ENCODE data around the gene POLE. TPM values are rescaled to one million over a fixed set of nuclear protein-coding genes. Genes with fewer than 3 reads are reported as not detected.

The POLE gene
- total RNA-seq, 8 experiments from 2014 or later, result 4.6 to 80.2 (median 12.4) TPM

GRCh38 chr12:132653567-132654290, 33.4 kb downstream of the POLE start:
- H3K4me1 ChIP-seq (replicated peaks in 1 of 2), result no peaks in the 10 kb centered on the region
- 67 to 100% (median 93%) methylated on average over 1 to 7 of the region's 7 CpGs for WGBS, 10 experiments
- in situ Hi-C loops (cut with MboI; ENCODE audit: low pct_unique_long_range_greater_than_20kb in 2 of 9, low sequenced_read_pairs in 9 of 9, unreplicated experiment in 9 of 9), result no loop called here
- H3K4me3 ChIP-seq, result no peak overlapping the region
- no peak overlapping the region for H3K27ac ChIP-seq
- no peak for ATAC-seq (replicated peaks in 6 of 8)

GRCh38 chr12:132651444-132652100, 35.6 kb downstream of the POLE start:
- in situ Hi-C loops (cut with MboI; ENCODE audit: low pct_unique_long_range_greater_than_20kb in 2 of 9, low sequenced_read_pairs in 9 of 9, unreplicated experiment in 9 of 9), result no loop called here
- no peak for ATAC-seq (replicated peaks in 6 of 8)
- H3K4me1 ChIP-seq (replicated peaks in 1 of 2), result no peaks in the 10 kb centered on the region
- 53 to 100% (median 81%) methylated on average over 2 to 6 of the region's 9 CpGs; no CpG with 5 or more reads in 1 of the 10 experiments for WGBS, 10 experiments
- no peak overlapping the region for H3K4me3 ChIP-seq
- H3K27ac ChIP-seq, result no peak overlapping the region

DNA sequence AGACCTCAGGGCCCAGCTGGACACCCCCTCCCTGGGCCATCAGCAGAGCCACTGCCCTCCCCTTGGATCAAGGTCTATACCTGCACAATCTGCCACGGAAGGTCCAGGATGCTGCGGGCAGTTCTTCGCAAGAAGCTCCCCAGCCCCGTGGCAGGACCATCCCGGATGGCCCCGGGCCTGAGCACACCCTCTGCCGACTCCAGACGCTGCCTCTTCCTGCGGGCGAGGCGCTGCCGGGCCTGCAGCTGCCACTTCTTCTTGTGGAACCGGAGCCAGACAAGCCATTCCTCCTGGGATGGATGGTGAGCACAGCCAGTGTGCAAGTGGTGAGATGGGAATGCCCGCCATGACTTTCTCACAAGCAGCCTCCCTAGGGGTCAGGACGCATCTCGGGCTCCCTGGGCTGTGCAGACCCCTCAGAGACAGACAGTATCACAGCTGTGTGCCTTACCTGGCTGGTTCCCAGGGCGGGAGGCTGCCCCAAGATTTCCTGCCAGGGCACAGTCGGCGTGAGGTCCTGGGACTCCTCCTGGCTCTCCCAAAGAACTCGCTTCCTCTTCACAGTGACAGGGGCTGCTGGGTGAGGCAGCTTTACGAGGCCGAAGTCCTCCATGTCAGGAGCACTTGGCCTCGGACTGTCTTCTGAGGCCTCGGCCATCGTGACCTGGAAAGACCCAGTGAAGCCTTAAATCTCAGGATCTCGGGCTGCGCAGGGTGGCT, 37.8 kb downstream of the POLE start:
- ATAC-seq (replicated peaks in 6 of 8), result no peak
- in situ Hi-C loops (cut with MboI; ENCODE audit: low pct_unique_long_range_greater_than_20kb in 2 of 9, low sequenced_read_pairs in 9 of 9, unreplicated experiment in 9 of 9), result no loop called here
- WGBS, 10 experiments, result 80 to 100% (median 98%) methylated on average over 1 to 10 of the region's 27 CpGs; no CpG with 5 or more reads in 6 of the 10 experiments
- Histone ChIP-seq H3K4me3 (no peak overlapping the region), H3K4me1 (replicated peaks in 1 of 2) (no peaks in the 10 kb centered on the region), H3K27ac (no peak overlapping the region)

DNA sequence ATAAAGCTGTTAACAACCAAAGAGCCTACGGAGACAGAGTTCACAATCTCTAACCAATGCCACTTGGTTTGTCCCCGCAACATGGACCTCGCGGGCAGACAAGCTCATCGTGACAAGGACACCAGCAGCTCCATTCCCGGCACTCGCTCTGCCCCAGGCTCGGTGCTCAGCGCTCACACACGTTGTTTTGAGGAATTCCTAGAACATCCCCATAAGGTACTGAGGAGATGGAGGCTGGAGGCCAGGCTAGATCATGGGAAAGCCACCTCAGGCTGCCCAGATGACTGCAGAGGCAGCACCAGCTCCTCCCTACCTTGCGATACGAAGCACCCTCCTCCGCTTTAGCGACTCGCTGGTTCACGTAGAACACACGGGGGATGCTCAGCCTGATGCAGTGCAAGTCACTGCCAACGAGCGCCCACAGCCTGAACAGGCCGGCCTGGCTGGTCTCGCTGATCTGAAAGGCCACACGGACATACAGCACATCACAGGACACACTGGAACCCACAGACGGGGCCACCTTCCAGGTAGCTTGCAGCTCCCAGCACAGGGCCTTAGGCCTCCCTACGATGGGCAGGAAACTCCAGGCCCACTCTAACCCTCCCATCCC, 38.4 kb downstream of the POLE start:
- WGBS, 10 experiments, result 89 to 100% (median 100%) methylated on average over 1 to 6 of the region's 24 CpGs; no CpG with 5 or more reads in 5 of the 10 experiments
- Histone ChIP-seq H3K4me3 (no peak overlapping the region), H3K4me1 (replicated peaks in 1 of 2) (no peaks in the 10 kb centered on the region), H3K27ac (no peak overlapping the region)
- in situ Hi-C loops (cut with MboI; ENCODE audit: low pct_unique_long_range_greater_than_20kb in 2 of 9, low sequenced_read_pairs in 9 of 9, unreplicated experiment in 9 of 9), result no loop called here
- ATAC-seq (replicated peaks in 6 of 8), result no peak

DNA sequence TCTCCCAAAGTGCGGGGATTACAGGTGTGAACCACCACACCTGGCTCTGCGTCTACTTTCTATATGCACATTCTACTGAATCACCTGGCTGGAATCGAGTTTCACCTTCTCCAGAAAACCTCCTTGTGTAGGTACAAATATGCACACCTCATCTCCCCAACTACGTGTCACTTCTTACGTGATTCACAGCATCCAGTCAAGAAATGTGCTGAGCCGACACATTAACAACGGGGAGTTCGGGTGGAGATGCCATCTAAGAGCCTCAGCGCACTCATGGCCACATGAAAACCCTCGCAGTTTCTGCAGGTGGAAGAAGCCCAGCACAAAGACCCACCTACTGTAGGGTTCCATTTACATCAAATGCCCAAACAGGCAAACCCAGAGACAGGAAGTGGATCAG, 39.3 kb downstream of the POLE start:
- WGBS, 10 experiments, result 98 to 100% (median 100%) methylated on average over 2 to 8 of the region's 10 CpGs; no CpG with 5 or more reads in 7 of the 10 experiments
- in situ Hi-C loops (cut with MboI; ENCODE audit: low pct_unique_long_range_greater_than_20kb in 2 of 9, low sequenced_read_pairs in 9 of 9, unreplicated experiment in 9 of 9), result no loop called here
- no peak for ATAC-seq (replicated peaks in 6 of 8)

DNA sequence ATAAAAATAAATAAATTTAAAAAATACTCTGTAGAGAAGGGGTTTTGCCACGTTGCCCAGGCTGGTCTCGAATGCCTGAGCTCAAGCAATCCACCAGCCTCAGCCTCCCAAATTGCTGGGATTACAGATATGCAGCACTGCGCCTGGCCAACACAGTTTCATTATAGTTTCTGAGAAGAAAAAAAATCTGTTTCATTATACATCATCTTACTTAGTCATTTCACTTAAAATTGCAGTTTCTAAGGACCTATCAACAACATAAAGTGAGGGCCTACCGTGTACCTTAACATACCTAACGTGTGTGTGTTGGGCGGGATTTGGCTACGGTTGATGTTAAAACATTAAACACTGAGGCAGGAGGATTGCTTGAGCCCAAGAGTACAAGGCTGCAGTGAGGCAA, 40.3 kb downstream of the POLE start:
- in situ Hi-C loops (cut with MboI; ENCODE audit: low pct_unique_long_range_greater_than_20kb in 2 of 9, low sequenced_read_pairs in 9 of 9, unreplicated experiment in 9 of 9), result no loop called here
- ATAC-seq (replicated peaks in 6 of 8), result no peak
- H3K27ac ChIP-seq, result no peak overlapping the region
- H3K4me3 ChIP-seq, result no peak overlapping the region
- 90 to 100% (median 96%) methylated on average over 3 to 7 of the region's 7 CpGs; no CpG with 5 or more reads in 1 of the 10 experiments for WGBS, 10 experiments
- no peaks in the 10 kb centered on the region for H3K4me1 ChIP-seq (replicated peaks in 1 of 2)

More for the DNA sequence above, 39.3 kb downstream of the POLE start:
- no peak overlapping the region for H3K4me3 ChIP-seq
- no peaks in the 10 kb centered on the region for H3K4me1 ChIP-seq (replicated peaks in 1 of 2)
- no peak overlapping the region for H3K27ac ChIP-seq

- WGBS, 10 experiments, result 80 to 100% (median 98%) methylated on average over 1 to 9 of the region's 30 CpGs; no CpG with 5 or more reads in 3 of the 10 experiments
- peaks cover 8% of the 10 kb centered on the region in 2 donors for H3K4me1 ChIP-seq (replicated peaks in 1 of 2)
- no peak overlapping the region for H3K27ac ChIP-seq
- H3K4me3 ChIP-seq, result no peak overlapping the region
- no peak for ATAC-seq (replicated peaks in 6 of 8)
- in situ Hi-C loops (cut with MboI; ENCODE audit: low pct_unique_long_range_greater_than_20kb in 2 of 9, low sequenced_read_pairs in 9 of 9, unreplicated experiment in 9 of 9), result no loop called here
These were observed 44.0 kb downstream of the POLE start for GRCh38 chr12:132642846-132643835.

DNA sequence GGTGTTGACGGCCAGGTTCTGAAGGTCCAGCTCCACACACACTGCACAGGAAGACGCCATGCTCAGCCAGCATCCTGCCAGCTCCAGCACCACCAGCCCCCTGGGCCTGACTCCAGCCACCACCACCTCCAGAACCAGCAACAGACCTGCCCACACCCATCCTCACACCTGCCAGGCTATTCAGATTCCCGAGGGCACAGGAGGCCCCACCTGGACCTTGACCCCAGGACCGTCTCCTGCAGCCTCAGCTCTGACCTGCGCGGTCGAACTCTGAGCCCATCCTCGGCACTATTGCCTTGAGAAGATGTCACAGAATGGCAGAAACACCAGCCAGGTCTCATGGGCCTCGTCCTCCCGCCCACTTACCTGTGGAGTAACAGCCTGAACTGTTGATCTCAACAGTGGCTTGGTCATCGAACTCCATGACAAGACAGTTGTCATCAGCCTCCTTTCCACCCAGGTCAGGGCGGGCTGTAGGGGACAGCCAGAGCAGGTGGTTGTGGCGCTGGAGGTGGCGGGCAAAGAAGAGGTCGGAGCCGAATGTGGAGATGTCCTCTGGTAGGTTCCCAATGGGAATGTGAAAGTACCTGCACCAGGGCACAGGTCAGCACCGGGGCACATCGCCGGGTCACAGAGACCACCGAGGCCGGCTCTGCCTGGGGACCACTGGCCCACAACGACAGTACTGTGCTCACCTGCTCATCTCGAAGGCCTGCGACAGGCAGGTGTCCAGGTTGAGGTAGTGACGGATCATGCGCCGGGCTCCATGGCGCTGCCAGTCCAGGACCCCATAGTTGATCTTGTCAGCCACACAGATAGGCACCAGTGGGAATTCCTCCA, 45.1 kb downstream of the POLE start:
- H3K4me3 ChIP-seq, result no peak overlapping the region
- in situ Hi-C loops (cut with MboI; ENCODE audit: low pct_unique_long_range_greater_than_20kb in 2 of 9, low sequenced_read_pairs in 9 of 9, unreplicated experiment in 9 of 9), result no loop called here
- ATAC-seq (replicated peaks in 6 of 8), result no peak
- H3K4me1 ChIP-seq (replicated peaks in 1 of 2), result peaks cover 8 to 9% of the 10 kb centered on the region in 2 donors
- H3K27ac ChIP-seq, result no peak overlapping the region
- WGBS, 10 experiments, result 80 to 100% (median 97%) methylated on average over 1 to 24 of the region's 28 CpGs; no CpG with 5 or more reads in 4 of the 10 experiments

- H3K4me1 ChIP-seq (replicated peaks in 1 of 2), result peaks cover 8 to 9% of the 10 kb centered on the region in 2 donors
- no peak for ATAC-seq (replicated peaks in 6 of 8)
- WGBS, 10 experiments, result 79 to 100% methylated on average over 3 to 7 of the region's 10 CpGs; no CpG with 5 or more reads in 8 of the 10 experiments
- in situ Hi-C loops (cut with MboI; ENCODE audit: low pct_unique_long_range_greater_than_20kb in 2 of 9, low sequenced_read_pairs in 9 of 9, unreplicated experiment in 9 of 9), result no loop called here
- no peak overlapping the region for H3K4me3 ChIP-seq
- H3K27ac ChIP-seq, result no peak overlapping the region
These were observed 46.2 kb downstream of the POLE start for GRCh38 chr12:132640936-132641335.

- 72 to 96% (median 90%) methylated on average over 3 to 10 of the region's 12 CpGs; no CpG with 5 or more reads in 6 of the 10 experiments for WGBS, 10 experiments
- in situ Hi-C loops (cut with MboI; ENCODE audit: low pct_unique_long_range_greater_than_20kb in 2 of 9, low sequenced_read_pairs in 9 of 9, unreplicated experiment in 9 of 9), result no loop called here
These were observed 47.1 kb downstream of the POLE start for GRCh38 chr12:132639956-132640520.

More at GRCh38 chr12:132639956-132640520, 47.1 kb downstream of the POLE start:
- Histone ChIP-seq H3K4me1 (replicated peaks in 1 of 2) (peaks cover 8 to 9% of the 10 kb centered on the region in 2 donors), H3K4me3 (no peak overlapping the region), H3K27ac (no peak overlapping the region)
- ATAC-seq (replicated peaks in 6 of 8), result peak in 1 of 8 experiments; percentile 29

Measured in motor neuron (in vitro differentiated cells).